Measurements from ENCODE around the gene IL17RE. TPM values are rescaled to one million over a fixed set of nuclear protein-coding genes. Genes with fewer than 3 reads are reported as not detected.
A peak's percentile ranks its signal among the peaks of the same experiment; 100 is the strongest.
"Not testable (repeated sequence)": the region's sequence is repeated elsewhere in the genome, so short reads cannot be mapped to it uniquely, and the experiment has no call there.

The IL17RE gene
- total RNA-seq, 1 experiment from 2014 or later: 0.12 TPM

GRCh38 chr3:9878700-9879099 lies 23.9 kb upstream of the IL17RE start:
- DNase-seq (ENCODE audit: extremely low read depth, low read depth): no peak

- DNase-seq (ENCODE audit: extremely low read depth, low read depth): no peak
Observed at GRCh38 chr3:9879830-9880549, 22.7 kb upstream of the IL17RE start, which contains the start of gene CIDEC. CIDEC (minus strand) TSS chr3:9880253; CDS start chr3:9878486, 1,767 bp downstream.

GRCh38 chr3:9881441-9881840 lies 21.2 kb upstream of the IL17RE start:
- no peak for DNase-seq (ENCODE audit: extremely low read depth, low read depth)

GRCh38 chr3:9883706-9884554 lies 18.7 kb upstream of the IL17RE start:
- DNase-seq (ENCODE audit: extremely low read depth, low read depth): no peak

GRCh38 chr3:9884555-9885165 lies 18.0 kb upstream of the IL17RE start:
- peak; percentile 73 for DNase-seq (ENCODE audit: extremely low read depth, low read depth)

- DNase-seq (ENCODE audit: extremely low read depth, low read depth): no peak
Observed at GRCh38 chr3:9886328-9886727, 16.3 kb upstream of the IL17RE start.

GRCh38 chr3:9887480-9887879 lies 15.2 kb upstream of the IL17RE start:
- no peak for DNase-seq (ENCODE audit: extremely low read depth, low read depth)

- no peak for DNase-seq (ENCODE audit: extremely low read depth, low read depth)
Observed at GRCh38 chr3:9888540-9888939, 14.1 kb upstream of the IL17RE start.

GRCh38 chr3:9889405-9889804 lies 13.2 kb upstream of the IL17RE start:
- DNase-seq (ENCODE audit: extremely low read depth, low read depth): no peak

- peak; percentile 79 for DNase-seq (ENCODE audit: extremely low read depth, low read depth)
Observed at GRCh38 chr3:9890249-9891071, 12.2 kb upstream of the IL17RE start, which contains the start of gene JAGN1. JAGN1 (plus strand) TSS chr3:9890610; CDS start chr3:9890723, 113 bp downstream.

GRCh38 chr3:9891072-9891622 lies 11.5 kb upstream of the IL17RE start:
- DNase-seq (ENCODE audit: extremely low read depth, low read depth): no peak

GRCh38 chr3:9893739-9894138 lies 8.9 kb upstream of the IL17RE start:
- no peak for DNase-seq (ENCODE audit: extremely low read depth, low read depth)

- not testable (repeated sequence) for DNase-seq (ENCODE audit: extremely low read depth, low read depth)
Observed at GRCh38 chr3:9895715-9896114, 6.9 kb upstream of the IL17RE start.

GRCh38 chr3:9896755-9897407 lies 5.8 kb upstream of the IL17RE start:
- not testable (repeated sequence) for DNase-seq (ENCODE audit: extremely low read depth, low read depth)

GRCh38 chr3:9897408-9898372 lies 5.0 kb upstream of the IL17RE start:
- no peak for DNase-seq (ENCODE audit: extremely low read depth, low read depth)

- DNase-seq (ENCODE audit: extremely low read depth, low read depth): no peak
Observed at GRCh38 chr3:9898467-9899241, 4.0 kb upstream of the IL17RE start.

GRCh38 chr3:9899289-9899791 lies 3.3 kb upstream of the IL17RE start:
- no peak for DNase-seq (ENCODE audit: extremely low read depth, low read depth)
